ENCODE measurements around the gene PITX2.
A peak's percentile ranks its signal among the peaks of the same experiment; 100 is the strongest.

DNA sequence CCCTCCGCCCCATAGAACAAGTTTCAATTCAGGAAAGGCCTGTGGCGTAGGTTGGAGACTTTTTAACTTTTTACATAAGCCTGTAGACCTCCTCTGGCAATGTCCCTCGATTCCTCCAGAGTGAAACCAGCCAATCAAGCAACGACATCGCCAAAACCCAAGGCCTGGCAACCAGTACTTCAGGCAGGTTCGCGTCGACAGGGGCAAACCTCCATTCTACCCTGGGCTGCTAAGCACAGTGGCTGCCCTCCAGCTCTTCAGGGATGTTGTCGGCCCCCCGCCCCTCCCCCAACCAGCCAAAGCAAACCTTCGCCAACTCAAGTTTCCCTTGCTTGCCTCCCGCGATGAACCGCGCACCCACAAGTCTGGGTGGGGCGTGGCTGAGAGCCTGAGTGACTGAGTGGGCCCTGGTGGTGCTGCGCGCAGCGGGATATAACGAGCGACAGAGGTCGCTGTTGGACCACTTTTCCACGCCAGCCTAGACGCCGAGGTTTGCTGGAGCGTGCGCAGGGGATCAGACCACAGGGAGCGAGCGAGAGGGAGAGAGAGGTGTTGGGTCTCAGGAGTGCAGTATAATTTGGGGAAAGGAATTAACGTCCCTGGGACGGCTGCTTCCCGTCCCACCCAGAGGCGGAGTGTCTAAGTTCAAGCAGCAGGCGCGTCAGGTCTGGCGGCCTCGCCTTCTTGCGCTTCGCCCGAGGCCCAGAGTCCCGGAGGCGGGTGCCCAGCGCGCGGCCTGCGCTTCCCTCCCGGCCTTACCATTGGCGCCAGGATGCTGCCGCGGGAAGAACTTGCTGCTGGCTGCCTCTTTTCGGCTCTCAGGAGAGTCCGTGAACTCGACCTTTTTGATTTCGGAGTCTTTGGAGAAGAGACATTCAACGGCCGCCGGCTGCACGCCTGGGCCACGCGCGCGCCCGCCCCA lies 9.0 kb upstream of the PITX2 start:
- no peak for TF ChIP-seq CEBPB (IDR thresholded peaks at IDR 0.05; ENCODE audit: low read depth, low read length)
- TF ChIP-seq, protein P1, sequence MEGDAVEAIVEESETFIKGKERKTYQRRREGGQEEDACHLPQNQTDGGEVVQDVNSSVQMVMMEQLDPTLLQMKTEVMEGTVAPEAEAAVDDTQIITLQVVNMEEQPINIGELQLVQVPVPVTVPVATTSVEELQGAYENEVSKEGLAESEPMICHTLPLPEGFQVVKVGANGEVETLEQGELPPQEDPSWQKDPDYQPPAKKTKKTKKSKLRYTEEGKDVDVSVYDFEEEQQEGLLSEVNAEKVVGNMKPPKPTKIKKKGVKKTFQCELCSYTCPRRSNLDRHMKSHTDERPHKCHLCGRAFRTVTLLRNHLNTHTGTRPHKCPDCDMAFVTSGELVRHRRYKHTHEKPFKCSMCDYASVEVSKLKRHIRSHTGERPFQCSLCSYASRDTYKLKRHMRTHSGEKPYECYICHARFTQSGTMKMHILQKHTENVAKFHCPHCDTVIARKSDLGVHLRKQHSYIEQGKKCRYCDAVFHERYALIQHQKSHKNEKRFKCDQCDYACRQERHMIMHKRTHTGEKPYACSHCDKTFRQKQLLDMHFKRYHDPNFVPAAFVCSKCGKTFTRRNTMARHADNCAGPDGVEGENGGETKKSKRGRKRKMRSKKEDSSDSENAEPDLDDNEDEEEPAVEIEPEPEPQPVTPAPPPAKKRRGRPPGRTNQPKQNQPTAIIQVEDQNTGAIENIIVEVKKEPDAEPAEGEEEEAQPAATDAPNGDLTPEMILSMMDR (IDR thresholded peaks at IDR 0.05; ENCODE audit: control extremely low read depth in 1 of 3, insufficient read depth in 1 of 3, low read depth in 1 of 3, low read length in 3 of 3): peak in 2 of 3 experiments; percentile 87 to 96; a peak in 3 of 4 replicates
- TF ChIP-seq FOSL1 (IDR thresholded peaks at IDR 0.05; ENCODE audit: insufficient read depth, low read depth, low read length): no peak
- no peak for TF ChIP-seq POLR2A (IDR thresholded peaks at IDR 0.05; ENCODE audit: control extremely low read depth in 1 of 2, low read depth in 2 of 2, low read length in 2 of 2)
- no peak for TF ChIP-seq CHD2 (IDR thresholded peaks at IDR 0.05; ENCODE audit: low read length)
- TF ChIP-seq ASH2L (IDR thresholded peaks at IDR 0.05; ENCODE audit: low read length): peak; percentile 85
- no peak for TF ChIP-seq EP300 (IDR thresholded peaks at IDR 0.05; ENCODE audit: borderline replicate concordance in 1 of 2, low read depth in 2 of 2, low read length in 2 of 2)
- no peak for TF ChIP-seq GTF2F1 (IDR thresholded peaks at IDR 0.05; ENCODE audit: borderline replicate concordance, low read depth, low read length)
- TF ChIP-seq, protein P2, sequence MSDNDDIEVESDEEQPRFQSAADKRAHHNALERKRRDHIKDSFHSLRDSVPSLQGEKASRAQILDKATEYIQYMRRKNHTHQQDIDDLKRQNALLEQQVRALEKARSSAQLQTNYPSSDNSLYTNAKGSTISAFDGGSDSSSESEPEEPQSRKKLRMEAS (IDR thresholded peaks at IDR 0.05): peak; percentile 74; the same call in 1 of the 2 replicates
- no peak for TF ChIP-seq CBX5 (IDR thresholded peaks at IDR 0.05; ENCODE audit: low read depth, low read length)
- peak in 1 of 2 experiments; percentile 47; a peak in 2 of 4 replicates for TF ChIP-seq HDAC2 (IDR thresholded peaks at IDR 0.05; ENCODE audit: borderline replicate concordance in 1 of 2, low read depth in 2 of 2, low read length in 2 of 2)
- TF ChIP-seq SP2 (IDR thresholded peaks at IDR 0.05; ENCODE audit: low read length): no peak
- TF ChIP-seq CBX8 (IDR thresholded peaks at IDR 0.05; ENCODE audit: borderline replicate concordance, low read depth, low read length): no peak
